Omental fat pad (tissue), 4 donors: ENCODE data around the gene CROCC. TPM values are rescaled to one million over a fixed set of nuclear protein-coding genes. Genes with fewer than 3 reads are reported as not detected.

ENCODE experiments used
- ATAC-seq: fragments of 150-250 bp; one replicate; pipeline ENCODE4 v1.9.1; 2016; ENCODE audit warnings: mild to moderate bottlenecking, moderate library complexity; ENCODE audit not compliant: low FRiP score
- DNase-seq: peaks from one replicate; pipeline ENCODE4 v3.0.0-alpha.2; 2019; ENCODE audit warnings: low spot score
- CTCF ChIP-seq, 3 donors: fragments of 450-650 bp; IDR thresholded peaks; one replicate each; pipeline ENCODE4 v1.5.1; 2016 to 2017; ENCODE audit warnings: antibody characterized with exemption in 3 of 3, mild to moderate bottlenecking in 3 of 3, moderate library complexity in 2 of 3
- small RNA-seq: library from RNA; depleted of rRNA; stranded (forward); fragments of <200 nt; gene quantifications from one replicate; pipeline ENCODE3, GENCODE V24; 2016
- total RNA-seq, 4 donors: library from RNA; depleted of rRNA; stranded (reverse); fragments of >200 nt; gene quantifications; one replicate each; pipeline ENCODE4 v1.1.0, GENCODE V29; 2016

The CROCC gene
- total RNA-seq, 4 donors from 2014 or later, result 10.9 to 24.1 (median 14.0) TPM

DNA sequence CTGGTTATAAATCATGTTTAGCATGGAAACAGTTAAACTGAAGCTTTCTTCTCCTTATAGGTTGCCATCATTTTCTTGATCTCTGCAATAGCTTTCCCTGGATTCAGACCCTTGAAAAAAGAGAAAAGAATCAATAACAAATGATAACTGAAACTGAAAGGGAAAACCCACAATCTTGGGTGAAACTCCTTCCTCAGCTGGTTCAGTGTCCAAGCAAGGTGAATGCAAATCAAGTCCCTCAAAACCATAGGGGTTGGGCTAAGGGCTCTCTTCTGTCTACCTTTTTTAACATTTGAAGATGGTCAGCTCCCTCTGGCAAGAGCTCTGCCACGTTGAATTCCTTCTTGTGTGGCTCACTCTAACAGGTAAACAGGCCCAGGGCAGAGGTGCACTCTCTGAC, 97.1 kb downstream of the CROCC start:
- no peak for TF ChIP-seq CTCF (IDR thresholded peaks at IDR 0.05)
- DNase-seq, result no peak

DNA sequence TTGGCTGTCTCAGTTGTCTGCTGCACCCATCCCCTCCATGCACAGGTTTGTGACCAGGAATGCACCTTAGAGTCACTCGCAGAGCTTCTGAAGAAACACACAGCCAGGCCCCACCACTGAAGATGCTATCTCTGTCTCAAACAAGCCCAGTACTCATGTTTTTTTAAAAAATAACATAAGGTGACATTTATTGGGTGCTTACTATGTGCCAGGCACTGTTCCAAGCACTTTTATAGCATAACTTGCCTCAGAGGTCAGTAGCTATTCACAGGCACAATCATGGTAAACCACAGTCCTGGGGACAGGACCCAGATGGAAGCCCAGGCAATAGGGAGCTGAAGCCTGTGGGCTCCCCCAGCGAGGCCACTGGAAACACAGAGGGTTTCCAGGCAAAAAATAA, 98.8 kb downstream of the CROCC start:
- DNase-seq (no peak), ATAC-seq (no peak)
- no peak for TF ChIP-seq CTCF (IDR thresholded peaks at IDR 0.05)

More for the DNA sequence above, 97.1 kb downstream of the CROCC start:
- no peak for ATAC-seq

- ATAC-seq (no peak), DNase-seq (no peak)
- no peak for TF ChIP-seq CTCF (IDR thresholded peaks at IDR 0.05)
These were observed 100.2 kb downstream of the CROCC start for GRCh38 chr1:17021896-17022295.

Small RNA genes lying within 50 kb of the gene (small RNA-seq; reads per million reads assigned to genes)
- gene RNU1-2 (not detected), gene RNU1-5P (not detected)

Other genes with a start within 250 kb of the CROCC start
- under 1 TPM; under 0.01 TPM for gene RNU1-4, start 181.4 kb upstream of the CROCC start, total RNA-seq
- under 1 TPM; under 0.01 TPM for gene RNU1-2, start 26.0 kb upstream of the CROCC start, total RNA-seq
- gene MFAP2, start 58.7 kb downstream of the CROCC start, total RNA-seq, result 10 to 100 TPM in 3 of 4 donors, 1 to 10 TPM in 1; 9.3 to 17.9 (median 10.6) TPM
- 10 to 100 TPM; 18.7 to 38.9 (median 32.8) TPM for gene ATP13A2, start 90.0 kb downstream of the CROCC start, total RNA-seq
- gene SDHB, start 132.1 kb downstream of the CROCC start, total RNA-seq, result 100 to 1,000 TPM in 3 of 4 donors, 10 to 100 TPM in 1; 84.2 to 128 (median 117) TPM
- 10 to 100 TPM in 1 of 4 donors, 1 to 10 TPM in 2, under 1 TPM in 1; 0.37 to 19.9 (median 1.6) TPM for gene PADI2, start 197.5 kb downstream of the CROCC start, total RNA-seq